Testis (tissue), 3 donors: Measurements from ENCODE around the gene AKAP8L. TPM values are rescaled to one million over a fixed set of nuclear protein-coding genes. Genes with fewer than 3 reads are reported as not detected.

ENCODE experiments used
- DNase-seq: peaks from one replicate; pipeline ENCODE4 v3.0.0-alpha.2; 2019
- H3K27ac ChIP-seq, 2 donors: fragments of 200-600 bp; sonication (generic); one replicate each; pipeline ENCODE4 v1.5.1; 2019
- H3K27me3 ChIP-seq: fragments of 200-600 bp; sonication (generic); one replicate; pipeline ENCODE4 v1.5.1; 2019
- H3K36me3 ChIP-seq: fragments of 200-600 bp; sonication (generic); one replicate; pipeline ENCODE4 v1.5.1; 2017; ENCODE audit warnings: low read depth; ENCODE audit errors: missing control alignments
- H3K4me1 ChIP-seq: fragments of 200-600 bp; sonication (generic); one replicate; pipeline ENCODE4 v1.5.1; 2019
- H3K4me3 ChIP-seq, 2 donors: fragments of 200-600 bp; sonication (generic); one replicate each; pipeline ENCODE4 v1.5.1; 2017 to 2019
- H3K9me3 ChIP-seq: fragments of 200-600 bp; sonication (generic); one replicate; pipeline ENCODE4 v1.5.1; 2017
- CTCF ChIP-seq, 3 experiments: fragments of 450-650 bp in 2 of 3; fragments of 200-600 bp in 1 of 3; sonication (generic) in 1 of 3; IDR thresholded peaks; one replicate each; pipeline ENCODE4 v1.5.1; 2016 to 2019; ENCODE audit warnings: antibody characterized with exemption in 3 of 3, mild to moderate bottlenecking in 2 of 3, moderate library complexity in 1 of 3
- POLR2A ChIP-seq: fragments of 450-650 bp; IDR thresholded peaks from one replicate; pipeline ENCODE4 v1.6.1; 2017; ENCODE audit warnings: antibody characterized with exemption, mild to moderate bottlenecking, moderate library complexity
- WGBS, 2 donors: methylation state at CpG; one replicate each; pipeline ENCODE4 v1.1.5; 2018; 5-methylcytosine and 5-hydroxymethylcytosine counted together
- intact Hi-C: fragments of 100-400 bp; cut with DNase I; formaldehyde crosslinking; loops from one replicate; pipeline ENCODE4 v1.15.1; 2023; ENCODE audit warnings: low total_unique reads
- polyA plus RNA-seq: library from polyadenylated mRNA; stranded (reverse); fragments of 350-450 nt; fragmentation: Illumina TruSeq; extraction: RNeasy Lipid Tissue Mini Kit (QIAGEN cat#74804); gene quantifications from one replicate; pipeline ENCODE4 v1.2.3, GENCODE V29; 2014; ENCODE audit warnings: low read depth, low replicate concordance; ENCODE audit not compliant: insufficient read depth
- total RNA-seq, 2 donors: library from RNA; depleted of rRNA; stranded (reverse); fragments of >200 nt; gene quantifications; one replicate each; pipeline ENCODE4 v1.2.3, GENCODE V29; 2016

The AKAP8L gene
- total and polyA plus RNA-seq, 3 donors from 2014 or later, result 131 to 399 (median 334) TPM

- intact Hi-C loops, result no loop called here
- H3K4me1 ChIP-seq, result peaks cover 6% of the 10 kb centered on the region
- H3K27ac ChIP-seq, result no peak overlapping the region
- H3K9me3 ChIP-seq, result no peaks in the 10 kb centered on the region
- no peak overlapping the region for H3K4me3 ChIP-seq
- no peaks in the 10 kb centered on the region for H3K36me3 ChIP-seq
- H3K27me3 ChIP-seq, result no peaks in the 10 kb centered on the region
- TF ChIP-seq POLR2A (no peak), CTCF (IDR thresholded peaks at IDR 0.05) (no peak)
- no peak for DNase-seq
- WGBS, 2 donors, result 93 to 94% methylated on average over 12 to 15 of the region's 15 CpGs
Observed at GRCh38 chr19:15444505-15445226, 25.9 kb upstream of the AKAP8L start.

GRCh38 chr19:15443838-15444237 is 25.1 kb upstream of the AKAP8L start:
- H3K36me3 ChIP-seq, result no peaks in the 10 kb centered on the region
- DNase-seq, result no peak

GRCh38 chr19:15443325-15443724 is 24.5 kb upstream of the AKAP8L start:
- intact Hi-C loops, result no loop called here
- no peak for DNase-seq
- Histone ChIP-seq H3K4me3 (no peak overlapping the region), H3K27me3 (no peaks in the 10 kb centered on the region), H3K36me3 (no peaks in the 10 kb centered on the region), H3K27ac (no peak overlapping the region), H3K9me3 (no peaks in the 10 kb centered on the region), H3K4me1 (no peaks in the 10 kb centered on the region)
- 90 to 94% methylated on average over 3 of the region's 3 CpGs for whole genome bisulfite sequencing, 2 donors
- no peak for TF ChIP-seq CTCF (IDR thresholded peaks at IDR 0.05)
- no peak for TF ChIP-seq POLR2A

More at GRCh38 chr19:15443838-15444237, 25.1 kb upstream of the AKAP8L start:
- Histone ChIP-seq H3K9me3 (no peaks in the 10 kb centered on the region), H3K27ac (no peak overlapping the region), H3K4me1 (peaks cover under 1% of the 10 kb centered on the region), H3K27me3 (no peaks in the 10 kb centered on the region), H3K4me3 (no peak overlapping the region)
- intact Hi-C loops, result no loop called here
- 82% methylated on average over 10 of the region's 10 CpGs for WGBS, 2 donors
- TF ChIP-seq CTCF (IDR thresholded peaks at IDR 0.05) (no peak), POLR2A (no peak)

GRCh38 chr19:15442142-15442920 is 23.5 kb upstream of the AKAP8L start:
- WGBS, 2 donors, result 81 to 86% methylated on average over 6 to 13 of the region's 13 CpGs
- Histone ChIP-seq H3K27me3 (no peaks in the 10 kb centered on the region), H3K4me1 (no peaks in the 10 kb centered on the region), H3K36me3 (no peaks in the 10 kb centered on the region), H3K9me3 (no peaks in the 10 kb centered on the region), H3K27ac (no peak overlapping the region), H3K4me3 (no peak overlapping the region)
- DNase-seq, result no peak
- TF ChIP-seq POLR2A, result no peak
- TF ChIP-seq CTCF (IDR thresholded peaks at IDR 0.05), result no peak
- intact Hi-C loops, result no loop called here
